ENCODE results near the gene TGFBR2.

The TGFBR2 gene

GRCh38 chr3:30617069-30617468 is 10.7 kb downstream of the TGFBR2 start:
- Histone ChIP-seq H3K79me2 (ENCODE audit: insufficient read depth, low read length) (peaks cover 99% of the 10 kb centered on the region), H3K9me3 (ENCODE audit: insufficient read depth, low read length) (no peaks in the 10 kb centered on the region), H3K9me2 (replicated peaks; ENCODE audit: insufficient read depth, low read length) (no peaks in the 10 kb centered on the region), H3K9ac (ENCODE audit: low read length) (no peak overlapping the region), H3K27me3 (ENCODE audit: low read length) (no peaks in the 10 kb centered on the region), H3F3A (ENCODE audit: insufficient read depth) (peaks cover 5% of the 10 kb centered on the region), H3K27ac (ENCODE audit: low read depth, low read length) (peak overlapping the region; percentile 49; the same call in 1 of the 2 replicates), H3K4me2 (ENCODE audit: low read depth, low read length, poor library complexity, severe bottlenecking) (no peak overlapping the region), H3K4me3 (ENCODE audit: insufficient read depth, low read length, poor library complexity, severe bottlenecking) (no peak overlapping the region), H3K36me3 (ENCODE audit: low read length) (no peaks in the 10 kb centered on the region), H4K20me1 (ENCODE audit: low read depth, low read length) (peaks cover 39% of the 10 kb centered on the region), H2AFZ (ENCODE audit: low read depth, low read length, severe bottlenecking) (no peak overlapping the region)
- no peak for TF ChIP-seq CTCF (IDR thresholded peaks at IDR 0.05; ENCODE audit: insufficient read depth, low read length, poor library complexity, severe bottlenecking)
- TF ChIP-seq EZH2phosphoT487 (conservative IDR thresholded peaks at IDR 0.05; ENCODE audit: low read length) = no peak

GRCh38 chr3:30617653-30618052 is 11.3 kb downstream of the TGFBR2 start:
- Histone ChIP-seq H3K4me3 (ENCODE audit: insufficient read depth, low read length, poor library complexity, severe bottlenecking) (no peak overlapping the region), H3F3A (ENCODE audit: insufficient read depth) (peaks cover 5% of the 10 kb centered on the region), H3K9me2 (replicated peaks; ENCODE audit: insufficient read depth, low read length) (no peaks in the 10 kb centered on the region), H2AFZ (ENCODE audit: low read depth, low read length, severe bottlenecking) (no peak overlapping the region), H3K27me3 (ENCODE audit: low read length) (no peaks in the 10 kb centered on the region), H4K20me1 (ENCODE audit: low read depth, low read length) (peaks cover 39% of the 10 kb centered on the region), H3K9ac (ENCODE audit: low read length) (no peak overlapping the region), H3K27ac (ENCODE audit: low read depth, low read length) (no peak overlapping the region), H3K9me3 (ENCODE audit: insufficient read depth, low read length) (no peaks in the 10 kb centered on the region), H3K4me2 (ENCODE audit: low read depth, low read length, poor library complexity, severe bottlenecking) (peak overlapping the region; percentile 21), H3K36me3 (ENCODE audit: low read length) (no peaks in the 10 kb centered on the region), H3K79me2 (ENCODE audit: insufficient read depth, low read length) (peaks cover 99% of the 10 kb centered on the region)
- TF ChIP-seq CTCF (IDR thresholded peaks at IDR 0.05; ENCODE audit: insufficient read depth, low read length, poor library complexity, severe bottlenecking) (no peak), EZH2phosphoT487 (conservative IDR thresholded peaks at IDR 0.05; ENCODE audit: low read length) (no peak)

GRCh38 chr3:30618526-30618925 is 12.1 kb downstream of the TGFBR2 start:
- H3K36me3 ChIP-seq (ENCODE audit: low read length) = no peaks in the 10 kb centered on the region
- H4K20me1 ChIP-seq (ENCODE audit: low read depth, low read length) = peaks cover 39% of the 10 kb centered on the region
- peaks cover 5% of the 10 kb centered on the region for H3F3A ChIP-seq (ENCODE audit: insufficient read depth)
- no peaks in the 10 kb centered on the region for H3K27me3 ChIP-seq (ENCODE audit: low read length)
- peaks cover 99% of the 10 kb centered on the region for H3K79me2 ChIP-seq (ENCODE audit: insufficient read depth, low read length)
- TF ChIP-seq CTCF (IDR thresholded peaks at IDR 0.05; ENCODE audit: insufficient read depth, low read length, poor library complexity, severe bottlenecking) (no peak), EZH2phosphoT487 (conservative IDR thresholded peaks at IDR 0.05; ENCODE audit: low read length) (no peak)
- H3K4me3 ChIP-seq (ENCODE audit: insufficient read depth, low read length, poor library complexity, severe bottlenecking) = no peak overlapping the region
- H3K9ac ChIP-seq (ENCODE audit: low read length) = no peak overlapping the region
- H2AFZ ChIP-seq (ENCODE audit: low read depth, low read length, severe bottlenecking) = no peak overlapping the region
- H3K9me3 ChIP-seq (ENCODE audit: insufficient read depth, low read length) = no peaks in the 10 kb centered on the region
- H3K4me2 ChIP-seq (ENCODE audit: low read depth, low read length, poor library complexity, severe bottlenecking) = peak overlapping the region; percentile 14
- no peak overlapping the region for H3K27ac ChIP-seq (ENCODE audit: low read depth, low read length)
- H3K9me2 ChIP-seq (replicated peaks; ENCODE audit: insufficient read depth, low read length) = no peaks in the 10 kb centered on the region

Measured in SU-DHL-6 (cell line).